Activated gamma-delta T cell treated with anti-CD3 and anti-CD28 coated beads, Interleukin-2, amount 50 U/mL, for 16 hours (primary cell): Measurements from ENCODE around the gene TLE7.
A peak's percentile ranks its signal among the peaks of the same experiment; 100 is the strongest.

Source experiments
- DNase-seq: peaks from one replicate; pipeline ENCODE4 v3.0.0-alpha.2; 2020; ENCODE audit warnings: low read depth

Gene TLE7

GRCh38 chr16:71442051-71442440, at the start of gene TLE7:
Gene TLE7 (minus strand): TSS chr16:71442054. CDS start chr16:71433324, 8,730 bp downstream.
- DNase-seq, result no peak

- DNase-seq, result no peak
Measured at GRCh38 chr16:71491054-71491453, 49.2 kb upstream of the TLE7 start.

GRCh38 chr16:71490361-71490760, 48.5 kb upstream of the TLE7 start:
- no peak for DNase-seq

- no peak for DNase-seq
Measured at GRCh38 chr16:71489122-71489521, 47.3 kb upstream of the TLE7 start, which contains the start of gene ZNF19. Gene ZNF19 (minus strand): TSS chr16:71489324. CDS start chr16:71482114, 7,210 bp downstream.

- peak; percentile 65 for DNase-seq
Measured at GRCh38 chr16:71484006-71484893, 42.4 kb upstream of the TLE7 start.

GRCh38 chr16:71482569-71482968, 40.7 kb upstream of the TLE7 start:
- no peak for DNase-seq

- DNase-seq, result no peak
Measured at GRCh38 chr16:71480956-71481355, 39.1 kb upstream of the TLE7 start.

- DNase-seq, result no peak
Measured at GRCh38 chr16:71479420-71479819, 37.6 kb upstream of the TLE7 start.

GRCh38 chr16:71476457-71477124, 34.7 kb upstream of the TLE7 start:
- DNase-seq, result no peak

- DNase-seq, result no peak
Measured at GRCh38 chr16:71474864-71475263, 33.0 kb upstream of the TLE7 start.

- DNase-seq, result no peak
Measured at GRCh38 chr16:71473891-71474290, 32.0 kb upstream of the TLE7 start.

GRCh38 chr16:71472931-71473330, 31.1 kb upstream of the TLE7 start:
- no peak for DNase-seq

- DNase-seq, result no peak
Measured at GRCh38 chr16:71472051-71472450, 30.2 kb upstream of the TLE7 start.

GRCh38 chr16:71467810-71468209, 26.0 kb upstream of the TLE7 start:
- DNase-seq, result no peak

- DNase-seq, result no peak
Measured at GRCh38 chr16:71464231-71464630, 22.4 kb upstream of the TLE7 start.

GRCh38 chr16:71461686-71462648, 20.1 kb upstream of the TLE7 start, which contains the start of gene ZNF23:
Gene ZNF23 (minus strand): TSS chr16:71462247. CDS start chr16:71456796, 5,451 bp downstream.
- DNase-seq, result peak; percentile 62

- DNase-seq, result no peak
Measured at GRCh38 chr16:71460941-71461340, 19.1 kb upstream of the TLE7 start.

GRCh38 chr16:71460236-71460635, 18.4 kb upstream of the TLE7 start:
- no peak for DNase-seq

- no peak for DNase-seq
Measured at GRCh38 chr16:71459510-71459909, 17.7 kb upstream of the TLE7 start.

- DNase-seq, result no peak
Measured at GRCh38 chr16:71456801-71457200, 14.9 kb upstream of the TLE7 start.

GRCh38 chr16:71453036-71453435, 11.2 kb upstream of the TLE7 start:
- no peak for DNase-seq

- DNase-seq, result no peak
Measured at GRCh38 chr16:71449020-71449419, 7.2 kb upstream of the TLE7 start.
